Osteoblast (primary cell): Measurements from ENCODE around the gene STX18. TPM values are rescaled to one million over a fixed set of nuclear protein-coding genes. Genes with fewer than 3 reads are reported as not detected.

ENCODE experiments used
- DNase-seq: peaks from one replicate; pipeline ENCODE4 v3.0.0; 2011; ENCODE audit warnings: low spot score, mixed read lengths; ENCODE audit not compliant: insufficient read length; ENCODE audit errors: missing footprints
- H2AFZ ChIP-seq: 2 replicates; pipeline ENCODE4 v1.6.0; 2011; ENCODE audit warnings: mild to moderate bottlenecking, low read length
- H3K27ac ChIP-seq: 2 replicates; pipeline ENCODE4 v1.5.1; 2011; ENCODE audit warnings: mild to moderate bottlenecking, low read depth, low read length, moderate library complexity
- H3K27me3 ChIP-seq: 2 replicates; pipeline ENCODE4 v1.6.0; 2012; ENCODE audit warnings: mild to moderate bottlenecking, control low read depth, inconsistent platforms, low read length, moderate library complexity; ENCODE audit not compliant: insufficient read depth
- H3K36me3 ChIP-seq: 2 replicates; pipeline ENCODE4 v1.5.1; 2011; ENCODE audit warnings: mild to moderate bottlenecking, low read length, control low read depth, moderate library complexity; ENCODE audit not compliant: insufficient read depth
- H3K4me1 ChIP-seq: 2 replicates; pipeline ENCODE4 v1.5.1; 2011; ENCODE audit warnings: mild to moderate bottlenecking, low read length, control low read depth, moderate library complexity; ENCODE audit not compliant: insufficient read depth
- H3K4me2 ChIP-seq: 2 replicates; pipeline ENCODE4 v1.6.0; 2011; ENCODE audit warnings: mild to moderate bottlenecking, low read length; ENCODE audit not compliant: insufficient read depth
- H3K4me3 ChIP-seq: fragments of 200-600 bp; sonication (generic); 3 replicates; pipeline ENCODE4 v1.5.1; 2012; ENCODE audit warnings: mild to moderate bottlenecking, low read length, inconsistent platforms; ENCODE audit not compliant: insufficient read depth
- H3K79me2 ChIP-seq: 2 replicates; pipeline ENCODE4 v1.6.0; 2012; ENCODE audit warnings: mild to moderate bottlenecking, low read length, control low read depth, inconsistent platforms; ENCODE audit not compliant: insufficient read depth
- H3K9me3 ChIP-seq: 2 replicates; pipeline ENCODE4 v1.5.1; 2011; ENCODE audit warnings: low read depth, low read length, control low read depth
- H4K20me1 ChIP-seq: 2 replicates; pipeline ENCODE4 v1.6.0; 2012; ENCODE audit warnings: mild to moderate bottlenecking, low read length, control low read depth; ENCODE audit not compliant: insufficient read depth
- total RNA-seq: library from RNA; depleted of rRNA; stranded (reverse); fragments of >200 nt; gene quantifications from 2 replicates; pipeline ENCODE4 v1.2.3, GENCODE V29; 2012
- TF ChIP-seq, protein P1 (sequence below): IDR thresholded peaks from 2 replicates; pipeline ENCODE4 v1.5.1; 2011; ENCODE audit warnings: mild to moderate bottlenecking, low read depth, low read length, moderate library complexity; ENCODE audit errors: extremely low read depth

Gene STX18
- total RNA-seq, 1 donor, result 23.9 TPM

- DNase-seq, result no peak
- H2AFZ ChIP-seq, result no peak overlapping the region
- TF ChIP-seq, protein P1, sequence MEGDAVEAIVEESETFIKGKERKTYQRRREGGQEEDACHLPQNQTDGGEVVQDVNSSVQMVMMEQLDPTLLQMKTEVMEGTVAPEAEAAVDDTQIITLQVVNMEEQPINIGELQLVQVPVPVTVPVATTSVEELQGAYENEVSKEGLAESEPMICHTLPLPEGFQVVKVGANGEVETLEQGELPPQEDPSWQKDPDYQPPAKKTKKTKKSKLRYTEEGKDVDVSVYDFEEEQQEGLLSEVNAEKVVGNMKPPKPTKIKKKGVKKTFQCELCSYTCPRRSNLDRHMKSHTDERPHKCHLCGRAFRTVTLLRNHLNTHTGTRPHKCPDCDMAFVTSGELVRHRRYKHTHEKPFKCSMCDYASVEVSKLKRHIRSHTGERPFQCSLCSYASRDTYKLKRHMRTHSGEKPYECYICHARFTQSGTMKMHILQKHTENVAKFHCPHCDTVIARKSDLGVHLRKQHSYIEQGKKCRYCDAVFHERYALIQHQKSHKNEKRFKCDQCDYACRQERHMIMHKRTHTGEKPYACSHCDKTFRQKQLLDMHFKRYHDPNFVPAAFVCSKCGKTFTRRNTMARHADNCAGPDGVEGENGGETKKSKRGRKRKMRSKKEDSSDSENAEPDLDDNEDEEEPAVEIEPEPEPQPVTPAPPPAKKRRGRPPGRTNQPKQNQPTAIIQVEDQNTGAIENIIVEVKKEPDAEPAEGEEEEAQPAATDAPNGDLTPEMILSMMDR, result no peak
- H3K27me3 ChIP-seq, result no peaks in the 10 kb centered on the region
- H3K27ac ChIP-seq, result no peak overlapping the region
- H3K9me3 ChIP-seq, result no peaks in the 10 kb centered on the region
- no peak overlapping the region for H3K4me2 ChIP-seq
- peaks cover 28% of the 10 kb centered on the region for H3K4me1 ChIP-seq
- peaks cover 51% of the 10 kb centered on the region for H4K20me1 ChIP-seq
- H3K4me3 ChIP-seq, result no peak overlapping the region
- H3K36me3 ChIP-seq, result no peaks in the 10 kb centered on the region
- peaks cover 53% of the 10 kb centered on the region for H3K79me2 ChIP-seq
Measured at GRCh38 chr4:4479366-4479765, 62.5 kb downstream of the STX18 start.

GRCh38 chr4:4477796-4478195, 64.1 kb downstream of the STX18 start:
- TF ChIP-seq, protein P1, result no peak
- peaks cover 52% of the 10 kb centered on the region for H3K79me2 ChIP-seq

DNA sequence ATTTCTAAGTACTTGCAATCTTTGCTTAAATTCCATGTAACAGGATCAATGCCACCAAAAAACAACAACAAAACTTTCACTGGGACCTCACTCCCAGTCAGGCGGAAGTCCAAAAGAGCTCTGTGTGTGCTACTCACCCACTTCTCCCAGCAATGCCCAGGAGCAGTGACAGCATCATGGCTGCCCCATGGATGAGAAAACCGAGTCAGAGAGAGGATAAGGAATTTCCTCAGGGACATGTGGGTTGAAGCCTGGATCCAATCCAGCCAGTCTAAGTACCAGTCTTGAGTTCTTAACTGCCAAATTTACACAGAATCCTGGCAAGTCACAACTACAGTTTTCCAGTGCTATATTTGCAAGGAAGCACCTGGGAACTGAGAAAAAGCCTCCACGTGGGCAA, 64.5 kb downstream of the STX18 start:
- H4K20me1 ChIP-seq, result peaks cover 39% of the 10 kb centered on the region
- TF ChIP-seq, protein P1, result no peak
- peaks cover 39% of the 10 kb centered on the region for H3K4me1 ChIP-seq
- no peaks in the 10 kb centered on the region for H3K36me3 ChIP-seq
- no peak overlapping the region for H3K4me3 ChIP-seq
- no peaks in the 10 kb centered on the region for H3K9me3 ChIP-seq
- peaks cover 53% of the 10 kb centered on the region for H3K79me2 ChIP-seq
- peak overlapping the region; percentile 5 for H3K4me2 ChIP-seq
- no peaks in the 10 kb centered on the region for H3K27me3 ChIP-seq
- H3K27ac ChIP-seq, result peak overlapping the region; percentile 32
- DNase-seq, result peak; percentile 70
- no peak overlapping the region for H2AFZ ChIP-seq

More at GRCh38 chr4:4477796-4478195, 64.1 kb downstream of the STX18 start:
- no peak for DNase-seq
- no peaks in the 10 kb centered on the region for H3K27me3 ChIP-seq
- H3K4me2 ChIP-seq, result peak overlapping the region; percentile 5
- peaks cover 39% of the 10 kb centered on the region for H3K4me1 ChIP-seq
- no peak overlapping the region for H3K4me3 ChIP-seq
- H3K9me3 ChIP-seq, result no peaks in the 10 kb centered on the region
- peaks cover 43% of the 10 kb centered on the region for H4K20me1 ChIP-seq
- H3K27ac ChIP-seq, result no peak overlapping the region
- H2AFZ ChIP-seq, result no peak overlapping the region
- no peaks in the 10 kb centered on the region for H3K36me3 ChIP-seq

DNA sequence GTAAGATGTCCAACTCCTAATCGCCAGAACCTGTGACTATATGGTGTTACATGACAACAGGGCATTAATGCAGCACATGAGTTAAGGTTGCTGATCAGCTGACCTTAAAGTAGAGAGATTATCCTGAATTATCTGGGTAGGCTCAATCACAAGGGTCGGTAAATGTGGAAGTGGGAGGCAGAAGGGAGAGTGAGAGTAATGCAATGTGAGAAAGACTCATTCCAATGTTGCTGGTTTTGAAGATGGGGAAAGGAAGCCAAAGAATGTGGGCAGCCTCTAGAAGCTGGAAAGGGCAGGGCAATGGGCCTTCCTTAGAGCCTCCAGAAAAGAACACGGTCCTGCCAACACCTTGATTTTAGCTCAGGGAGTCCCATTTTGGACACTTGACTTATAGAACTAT, 67.4 kb downstream of the STX18 start:
- no peak overlapping the region for H3K4me2 ChIP-seq
- H2AFZ ChIP-seq, result no peak overlapping the region

More for the DNA sequence above, 67.4 kb downstream of the STX18 start:
- TF ChIP-seq, protein P1, result no peak
- H3K27me3 ChIP-seq, result no peaks in the 10 kb centered on the region
- peaks cover 52% of the 10 kb centered on the region for H3K79me2 ChIP-seq
- peak overlapping the region; percentile 84 for H3K27ac ChIP-seq
- peaks cover 28% of the 10 kb centered on the region for H3K4me1 ChIP-seq
- H3K4me3 ChIP-seq, result no peak overlapping the region
- DNase-seq, result no peak
- H4K20me1 ChIP-seq, result peaks cover 20% of the 10 kb centered on the region
- H3K36me3 ChIP-seq, result peaks cover 7% of the 10 kb centered on the region
- H3K9me3 ChIP-seq, result no peaks in the 10 kb centered on the region
